ENCODE results near the gene PYGB. TPM values are rescaled to one million over a fixed set of nuclear protein-coding genes. Genes with fewer than 3 reads are reported as not detected.

Gene PYGB
- total RNA-seq, 1 experiment from 2014 or later = 435 TPM

DNA sequence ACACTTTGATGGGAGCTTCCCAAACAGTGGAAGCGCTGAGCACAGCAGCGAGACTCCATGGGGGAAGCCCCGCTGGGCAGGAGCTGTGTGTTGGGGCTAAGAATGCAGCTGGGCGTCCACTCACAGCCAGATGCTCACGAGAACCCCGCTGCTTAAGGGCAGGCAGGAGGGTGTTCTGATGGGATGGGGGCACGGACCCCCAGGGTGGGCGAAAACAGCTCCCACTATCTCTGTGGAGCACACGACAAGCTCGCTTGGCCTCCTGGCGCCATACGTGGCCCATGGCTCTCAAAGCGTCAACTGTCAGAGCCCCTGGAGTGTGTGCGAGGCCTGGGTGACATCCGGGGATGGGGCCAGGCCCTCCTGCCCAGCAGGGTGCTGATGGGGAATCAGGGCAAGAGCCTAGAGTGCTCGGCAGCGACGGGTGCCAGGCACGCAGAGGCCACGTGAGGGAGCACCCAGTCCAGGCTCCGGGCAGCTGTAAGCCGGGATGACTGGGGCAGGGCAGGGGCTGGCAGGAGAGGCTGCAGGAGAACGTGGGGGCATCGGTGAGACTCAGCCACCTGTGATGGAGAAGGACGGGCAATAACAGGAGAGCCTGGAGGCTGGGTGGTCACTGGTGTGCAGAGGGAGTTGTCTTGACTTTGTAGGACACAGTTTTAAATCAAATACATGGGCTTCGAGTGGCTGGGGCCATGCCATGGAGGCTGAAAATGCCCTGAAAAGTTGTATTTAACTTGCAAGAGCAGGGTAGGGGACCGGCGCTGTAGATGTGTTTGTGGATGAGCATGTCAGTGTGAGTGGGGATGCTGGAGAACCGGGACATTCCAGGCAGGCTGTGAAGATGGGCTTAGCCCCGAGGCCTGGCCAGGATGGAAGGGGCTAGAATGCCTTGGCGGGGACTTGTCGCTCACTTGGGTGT lies 27.3 kb downstream of the PYGB start:
- peak overlapping the region; percentile 59 for H3K27ac Mint-ChIP-seq (ENCODE audit: low read depth, unreplicated experiment)

GRCh38 chr20:25275813-25276532 lies 28.1 kb downstream of the PYGB start:
- ChIA-PET POLR2A (interaction anchor here (0.5 to 1.8 kb wide), 2 partner anchors 25 to 1774 kb away, joined by 3 to 6 read pairs; no protein-coding TSS in a partner anchor), CTCF (interaction anchor here (0.6 to 1.0 kb wide), 2 partner anchors 13 to 95 kb away, joined by 3 to 4 read pairs; no protein-coding TSS in a partner anchor)
- intact Hi-C loops (cut with micrococcal nuclease) = no loop called here
- TF ChIP-seq, protein P1, sequence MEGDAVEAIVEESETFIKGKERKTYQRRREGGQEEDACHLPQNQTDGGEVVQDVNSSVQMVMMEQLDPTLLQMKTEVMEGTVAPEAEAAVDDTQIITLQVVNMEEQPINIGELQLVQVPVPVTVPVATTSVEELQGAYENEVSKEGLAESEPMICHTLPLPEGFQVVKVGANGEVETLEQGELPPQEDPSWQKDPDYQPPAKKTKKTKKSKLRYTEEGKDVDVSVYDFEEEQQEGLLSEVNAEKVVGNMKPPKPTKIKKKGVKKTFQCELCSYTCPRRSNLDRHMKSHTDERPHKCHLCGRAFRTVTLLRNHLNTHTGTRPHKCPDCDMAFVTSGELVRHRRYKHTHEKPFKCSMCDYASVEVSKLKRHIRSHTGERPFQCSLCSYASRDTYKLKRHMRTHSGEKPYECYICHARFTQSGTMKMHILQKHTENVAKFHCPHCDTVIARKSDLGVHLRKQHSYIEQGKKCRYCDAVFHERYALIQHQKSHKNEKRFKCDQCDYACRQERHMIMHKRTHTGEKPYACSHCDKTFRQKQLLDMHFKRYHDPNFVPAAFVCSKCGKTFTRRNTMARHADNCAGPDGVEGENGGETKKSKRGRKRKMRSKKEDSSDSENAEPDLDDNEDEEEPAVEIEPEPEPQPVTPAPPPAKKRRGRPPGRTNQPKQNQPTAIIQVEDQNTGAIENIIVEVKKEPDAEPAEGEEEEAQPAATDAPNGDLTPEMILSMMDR (IDR thresholded peaks at IDR 0.05; ENCODE audit: unreplicated experiment) = no peak
- H3K9me3 Mint-ChIP-seq (ENCODE audit: unreplicated experiment) = no peaks in the 10 kb centered on the region
- H3K4me3 Mint-ChIP-seq (ENCODE audit: unreplicated experiment) = no peak overlapping the region
- BruUV-seq (replicated peaks) = no TSS peak
- peaks cover 6% of the 10 kb centered on the region for H3K4me1 Mint-ChIP-seq (ENCODE audit: insufficient read depth, unreplicated experiment)
- no peaks in the 10 kb centered on the region for H3K27me3 Mint-ChIP-seq (ENCODE audit: insufficient read depth, unreplicated experiment)
- peaks cover 100% of the 10 kb centered on the region for H3K36me3 Mint-ChIP-seq (ENCODE audit: insufficient read depth, unreplicated experiment)
- H3K27ac Mint-ChIP-seq (ENCODE audit: low read depth, unreplicated experiment) = peak overlapping the region; percentile 59
- DNase-seq (ENCODE audit: unreplicated experiment) = no peak

More for the DNA sequence above, 27.3 kb downstream of the PYGB start:
- intact Hi-C loops (cut with micrococcal nuclease) = no loop called here
- no peaks in the 10 kb centered on the region for H3K27me3 Mint-ChIP-seq (ENCODE audit: insufficient read depth, unreplicated experiment)
- H3K36me3 Mint-ChIP-seq (ENCODE audit: insufficient read depth, unreplicated experiment) = peaks cover 100% of the 10 kb centered on the region
- H3K4me1 Mint-ChIP-seq (ENCODE audit: insufficient read depth, unreplicated experiment) = peaks cover 6% of the 10 kb centered on the region
- TF ChIP-seq, protein P1 (IDR thresholded peaks at IDR 0.05; ENCODE audit: unreplicated experiment) = no peak
- ChIA-PET POLR2A (no interaction called here), CTCF (interaction anchor here (0.6 to 1.0 kb wide), 5 partner anchors 13 to 123 kb away, joined by 3 to 4 read pairs (median 3); no protein-coding TSS in a partner anchor)
- no peak overlapping the region for H3K4me3 Mint-ChIP-seq (ENCODE audit: unreplicated experiment)
- DNase-seq (ENCODE audit: unreplicated experiment) = no peak
- H3K9me3 Mint-ChIP-seq (ENCODE audit: unreplicated experiment) = no peaks in the 10 kb centered on the region
- BruUV-seq (replicated peaks) = no TSS peak

GRCh38 chr20:25276533-25277050 lies 28.7 kb downstream of the PYGB start:
- H3K36me3 Mint-ChIP-seq (ENCODE audit: insufficient read depth, unreplicated experiment) = peaks cover 100% of the 10 kb centered on the region
- ChIA-PET POLR2A (interaction anchor here (1.8 kb wide), 1 partner anchor 26 kb away, joined by 6 read pairs; no protein-coding TSS in a partner anchor), CTCF (interaction anchor here (0.6 to 1.8 kb wide), 6 partner anchors 10 to 283 kb away, joined by 3 to 6 read pairs (median 4); no protein-coding TSS in a partner anchor)
- peaks cover 6% of the 10 kb centered on the region for H3K4me1 Mint-ChIP-seq (ENCODE audit: insufficient read depth, unreplicated experiment)
- no TSS peak for BruUV-seq (replicated peaks)
- no peak for DNase-seq (ENCODE audit: unreplicated experiment)
- H3K4me3 Mint-ChIP-seq (ENCODE audit: unreplicated experiment) = no peak overlapping the region
- no peaks in the 10 kb centered on the region for H3K9me3 Mint-ChIP-seq (ENCODE audit: unreplicated experiment)
- no peak overlapping the region for H3K27ac Mint-ChIP-seq (ENCODE audit: low read depth, unreplicated experiment)
- intact Hi-C loops (cut with micrococcal nuclease) = no loop called here
- TF ChIP-seq, protein P1 (IDR thresholded peaks at IDR 0.05; ENCODE audit: unreplicated experiment) = no peak
- no peaks in the 10 kb centered on the region for H3K27me3 Mint-ChIP-seq (ENCODE audit: insufficient read depth, unreplicated experiment)

Data from MCF 10A (cell line).